Middle frontal gyrus (tissue), 1 donor: Measurements from ENCODE around the gene ITGB6.

Experiments used
- DNase-seq: peaks from one replicate; pipeline ENCODE4 v3.0.0-alpha.2; 2015; ENCODE audit warnings: low spot score; ENCODE audit errors: extremely low spot score

Gene ITGB6

GRCh38 chr2:160096409-160096808 lies 103.7 kb downstream of the ITGB6 start:
- no peak for DNase-seq

GRCh38 chr2:160092445-160092844 lies 107.6 kb downstream of the ITGB6 start:
- DNase-seq, result no peak

DNA sequence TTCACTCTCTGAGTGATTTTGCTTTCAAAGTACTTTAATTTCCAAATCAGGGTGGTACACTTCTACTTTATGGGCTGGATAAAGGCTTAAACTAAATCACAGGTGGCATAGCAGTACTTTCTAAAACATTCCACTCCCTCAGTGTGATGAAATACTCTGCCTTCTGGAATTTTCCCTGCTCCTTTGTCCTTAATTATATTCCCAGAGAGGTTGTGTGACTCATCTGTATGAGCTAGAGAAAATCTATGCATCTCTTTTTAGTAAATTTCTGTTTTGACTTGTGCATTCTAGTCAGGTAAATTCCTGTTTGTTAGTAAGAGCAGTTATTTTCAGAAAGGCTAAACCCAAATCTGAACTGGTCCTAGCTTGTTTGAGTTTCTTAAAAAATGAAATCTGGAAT lies 108.7 kb downstream of the ITGB6 start:
- no peak for DNase-seq

GRCh38 chr2:160087854-160088745 lies 112.0 kb downstream of the ITGB6 start:
- no peak for DNase-seq

DNA sequence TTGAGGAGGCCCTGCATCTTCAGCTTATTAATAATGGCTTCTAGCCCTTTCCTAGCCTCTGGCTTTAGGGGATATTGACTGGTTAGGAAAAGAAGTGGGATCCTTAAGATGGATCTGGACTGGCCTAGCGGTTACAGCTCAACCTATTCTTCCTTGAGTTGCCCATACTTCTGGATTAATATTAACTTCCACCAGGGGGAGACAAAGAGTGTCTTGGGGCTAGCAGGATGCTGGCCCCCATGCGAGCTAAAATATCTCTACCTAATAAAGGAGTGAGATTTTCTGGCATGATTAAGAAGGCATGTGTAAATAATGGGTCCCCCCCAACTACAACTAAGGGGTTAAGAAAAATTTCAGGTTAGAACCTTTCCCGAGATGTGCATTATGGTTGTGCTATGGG lies 114.4 kb downstream of the ITGB6 start:
- no peak for DNase-seq

GRCh38 chr2:160077912-160078810 lies 121.9 kb downstream of the ITGB6 start:
- no peak for DNase-seq

GRCh38 chr2:160076914-160077313 lies 123.2 kb downstream of the ITGB6 start:
- no peak for DNase-seq

GRCh38 chr2:160076241-160076640 lies 123.8 kb downstream of the ITGB6 start:
- DNase-seq, result no peak

GRCh38 chr2:160075171-160075570 lies 124.9 kb downstream of the ITGB6 start:
- no peak for DNase-seq

DNA sequence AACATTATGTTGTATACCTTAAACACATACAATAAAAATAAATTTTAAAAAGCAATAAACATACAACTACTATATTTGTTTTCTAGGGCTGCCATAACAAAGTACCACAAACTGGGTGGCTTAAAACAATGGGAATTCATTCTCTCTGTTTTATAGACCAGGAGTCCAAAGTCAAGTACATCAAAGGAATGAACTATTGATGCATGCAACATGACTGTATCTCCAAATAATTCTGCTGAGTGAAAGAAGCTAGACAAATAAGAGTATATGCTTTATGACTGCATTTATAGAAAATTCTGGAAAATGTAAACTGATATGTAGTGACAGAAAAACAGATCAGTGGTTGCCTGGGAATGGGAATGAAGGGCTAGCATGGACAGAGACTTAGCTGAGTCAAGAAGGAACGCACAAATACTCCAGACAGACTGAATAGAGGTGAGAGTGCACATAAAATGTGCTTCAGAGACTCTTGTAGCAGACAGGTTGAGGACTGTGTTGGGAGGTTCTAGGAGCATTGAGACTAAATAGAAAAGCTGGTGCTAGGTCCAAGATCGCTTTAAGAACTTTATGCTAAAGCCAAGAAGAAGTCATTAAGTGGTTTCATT lies 126.7 kb downstream of the ITGB6 start:
- no peak for DNase-seq

DNA sequence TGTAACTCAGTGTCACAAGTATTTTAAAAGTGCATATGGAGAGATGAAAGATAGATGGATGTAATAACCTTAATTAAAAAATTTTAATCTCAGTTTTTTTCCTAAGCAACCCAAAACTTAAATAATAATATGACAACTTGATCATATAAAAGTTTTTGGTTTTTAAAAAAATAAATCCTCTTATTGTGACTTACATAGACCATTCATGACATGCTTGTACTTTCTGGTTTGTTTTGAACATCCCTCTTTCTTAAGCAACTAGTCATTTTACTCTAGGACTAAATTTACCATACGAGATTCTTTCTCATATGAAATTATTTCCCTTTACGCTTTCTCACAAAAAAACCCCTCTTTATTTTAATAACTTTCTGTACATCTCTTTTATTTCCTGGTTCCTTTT lies 131.2 kb downstream of the ITGB6 start:
- no peak for DNase-seq

DNA sequence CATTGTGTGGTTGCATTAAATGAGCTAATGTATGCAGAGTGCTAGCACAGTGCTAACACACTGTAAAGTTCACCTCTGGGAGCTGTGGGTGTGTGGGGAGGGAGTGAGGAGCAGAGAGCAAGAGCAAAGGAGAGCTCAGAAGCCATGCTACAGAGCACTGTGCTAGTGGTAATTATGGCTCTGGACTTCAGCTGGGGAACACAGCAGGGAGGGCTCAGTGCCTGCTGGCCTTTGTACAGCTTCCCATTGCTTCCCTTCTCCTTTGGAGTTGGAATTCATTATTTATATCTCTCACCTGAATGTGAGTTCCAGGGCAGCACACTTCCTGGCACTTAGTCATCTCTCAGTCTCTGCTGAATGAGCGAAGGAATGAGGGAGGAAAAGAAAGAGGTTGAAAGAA lies 135.2 kb downstream of the ITGB6 start:
- no peak for DNase-seq

- no peak for DNase-seq
These were observed 136.0 kb downstream of the ITGB6 start for GRCh38 chr2:160063879-160064612.

GRCh38 chr2:160063271-160063670 lies 136.8 kb downstream of the ITGB6 start:
- no peak for DNase-seq

GRCh38 chr2:160062292-160063005 lies 137.6 kb downstream of the ITGB6 start, which contains the start of gene PLA2R1:
Gene PLA2R1 (minus strand): TSS chr2:160062615. CDS start chr2:160062403, 212 bp downstream.
- no peak for DNase-seq

DNA sequence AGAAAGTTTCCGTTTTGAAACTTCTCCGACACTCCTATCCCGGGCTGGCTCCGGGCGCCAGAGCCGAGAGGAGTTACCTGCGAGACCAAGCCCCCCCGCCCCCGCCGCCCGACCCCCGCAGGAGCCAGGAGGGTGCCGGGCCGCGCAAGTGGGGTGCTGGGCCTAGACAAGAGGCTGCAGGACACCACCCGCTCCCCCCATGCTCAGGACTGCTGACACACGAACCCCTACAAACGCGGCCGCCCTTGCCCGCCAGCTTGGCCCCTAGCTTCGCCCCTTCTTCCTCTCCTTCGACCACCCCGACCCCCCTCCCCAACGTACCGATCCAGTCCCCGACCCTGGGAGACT lies 138.2 kb downstream of the ITGB6 start:
- no peak for DNase-seq

GRCh38 chr2:160061533-160061932 lies 138.5 kb downstream of the ITGB6 start:
- no peak for DNase-seq

DNA sequence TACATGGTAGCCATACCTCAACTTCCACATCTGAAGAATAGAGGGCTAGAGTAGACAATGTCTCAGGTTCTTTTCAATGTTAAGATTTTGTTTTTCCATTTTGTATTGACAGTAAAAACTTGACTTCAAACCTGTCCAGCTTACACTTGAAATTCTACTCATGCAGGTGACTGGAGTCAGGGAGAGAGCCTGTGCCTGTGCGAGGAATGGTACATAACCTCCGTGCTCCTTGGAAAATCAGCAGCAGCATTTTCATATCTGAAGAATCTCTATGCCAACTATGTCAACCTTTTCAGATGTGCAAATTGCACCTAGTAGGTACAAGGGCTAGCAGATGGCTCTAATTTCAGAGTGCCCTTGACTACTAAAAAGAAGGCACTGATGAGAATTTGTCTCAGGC lies 139.8 kb downstream of the ITGB6 start:
- no peak for DNase-seq

DNA sequence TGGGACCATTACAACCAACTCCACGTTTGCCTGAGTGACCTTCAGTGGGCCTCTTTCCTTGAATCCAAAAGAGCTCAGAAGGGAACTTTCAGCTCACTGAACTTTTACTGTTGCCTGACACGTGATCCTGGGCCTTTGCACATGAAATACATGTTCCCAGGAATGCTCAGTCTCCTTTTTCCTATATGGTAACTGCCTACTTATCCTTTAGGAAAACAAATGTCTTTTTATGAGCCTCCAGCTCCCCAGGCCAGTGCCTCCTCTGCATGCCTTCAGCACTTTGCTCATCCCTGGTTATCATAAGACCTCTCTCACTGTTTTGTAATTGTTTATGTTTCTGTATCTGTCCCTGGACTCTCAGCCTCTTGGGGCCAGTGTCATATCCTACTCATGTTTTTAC lies 142.7 kb downstream of the ITGB6 start:
- no peak for DNase-seq

- no peak for DNase-seq
These were observed 144.4 kb downstream of the ITGB6 start for GRCh38 chr2:160055726-160056108.
